Measurements from ENCODE around the gene PBX1.

- TF ChIP-seq CTCF (IDR thresholded peaks at IDR 0.05) (no peak), POLR2AphosphoS5 (IDR thresholded peaks at IDR 0.05) (no peak), POLR2A (IDR thresholded peaks at IDR 0.05) (no peak), EP300 (IDR thresholded peaks at IDR 0.05) (no peak)
Measured at GRCh38 chr1:164693564-164694359, 134.8 kb downstream of the PBX1 start.

Measured in sigmoid colon (tissue), 4 donors.